Measurements from ENCODE around the gene TAGLN3.
"Not testable (repeated sequence)": the region's sequence is repeated elsewhere in the genome, so short reads cannot be mapped to it uniquely, and the experiment has no call there.

The TAGLN3 gene

GRCh38 chr3:112032098-112032731 lies 33.5 kb downstream of the TAGLN3 start:
- DNase-seq, result no peak
- in situ Hi-C loops (cut with HindIII; ENCODE audit: low pct_ligation_motif_present, low pct_unique_long_range_greater_than_20kb, low sequenced_read_pairs), result no loop called here

- in situ Hi-C loops (cut with HindIII; ENCODE audit: low pct_ligation_motif_present, low pct_unique_long_range_greater_than_20kb, low sequenced_read_pairs), result no loop called here
- no peak for DNase-seq
Measured at GRCh38 chr3:112034436-112034835, 35.7 kb downstream of the TAGLN3 start, which contains the start of gene TMPRSS7. TSS of gene TMPRSS7 (plus strand) at chr3:112034736. CDS start at chr3:112034846, 110 bp downstream.

GRCh38 chr3:112035241-112035640 lies 36.5 kb downstream of the TAGLN3 start:
- in situ Hi-C loops (cut with HindIII; ENCODE audit: low pct_ligation_motif_present, low pct_unique_long_range_greater_than_20kb, low sequenced_read_pairs), result no loop called here
- no peak for DNase-seq

GRCh38 chr3:112037194-112037593 lies 38.5 kb downstream of the TAGLN3 start:
- in situ Hi-C loops (cut with HindIII; ENCODE audit: low pct_ligation_motif_present, low pct_unique_long_range_greater_than_20kb, low sequenced_read_pairs); DNase-seq: not testable (repeated sequence)

DNA sequence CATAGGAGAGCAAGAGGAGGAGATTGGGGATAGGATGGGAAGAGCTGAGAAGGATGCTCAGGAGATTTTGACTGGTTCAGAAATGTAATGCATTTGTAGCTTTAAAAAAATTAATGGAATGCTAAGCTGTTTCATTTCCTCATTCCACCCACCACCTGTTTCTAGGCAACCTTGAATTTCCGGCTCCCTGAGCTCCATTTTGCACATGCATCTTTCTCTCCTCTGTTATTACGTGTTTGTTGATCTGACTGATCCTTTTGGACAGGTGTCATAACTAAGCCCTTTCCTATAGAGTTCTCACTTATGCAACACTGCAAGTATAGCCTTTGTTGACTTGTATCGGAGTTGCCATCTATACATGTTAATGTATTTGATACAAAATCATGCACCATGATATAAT lies 40.1 kb downstream of the TAGLN3 start:
- DNase-seq, result no peak

DNA sequence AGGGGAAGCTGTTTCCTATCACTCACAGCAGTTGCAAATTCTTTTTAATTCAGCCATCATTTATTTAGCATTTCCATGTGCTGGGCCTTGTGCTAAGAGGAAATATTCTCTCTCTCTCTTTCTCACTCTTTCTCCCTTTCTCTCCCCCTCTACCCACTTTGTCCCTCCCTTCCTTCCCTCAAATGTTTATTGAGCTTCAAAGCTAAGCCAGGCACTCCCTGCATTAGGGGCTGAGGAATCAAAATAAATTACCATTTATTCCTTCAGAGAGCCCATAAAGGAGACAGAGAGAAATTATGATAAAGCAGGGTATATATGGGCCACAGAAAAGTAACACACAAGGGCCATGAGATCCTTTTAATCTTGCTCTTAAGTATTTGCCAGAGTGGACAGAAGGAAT lies 42.6 kb downstream of the TAGLN3 start:
- DNase-seq, result no peak
- in situ Hi-C loops (cut with HindIII; ENCODE audit: low pct_ligation_motif_present, low pct_unique_long_range_greater_than_20kb, low sequenced_read_pairs), result no loop called here

More for the DNA sequence above, 40.1 kb downstream of the TAGLN3 start:
- in situ Hi-C loops (cut with HindIII; ENCODE audit: low pct_ligation_motif_present, low pct_unique_long_range_greater_than_20kb, low sequenced_read_pairs), result no loop called here

DNA sequence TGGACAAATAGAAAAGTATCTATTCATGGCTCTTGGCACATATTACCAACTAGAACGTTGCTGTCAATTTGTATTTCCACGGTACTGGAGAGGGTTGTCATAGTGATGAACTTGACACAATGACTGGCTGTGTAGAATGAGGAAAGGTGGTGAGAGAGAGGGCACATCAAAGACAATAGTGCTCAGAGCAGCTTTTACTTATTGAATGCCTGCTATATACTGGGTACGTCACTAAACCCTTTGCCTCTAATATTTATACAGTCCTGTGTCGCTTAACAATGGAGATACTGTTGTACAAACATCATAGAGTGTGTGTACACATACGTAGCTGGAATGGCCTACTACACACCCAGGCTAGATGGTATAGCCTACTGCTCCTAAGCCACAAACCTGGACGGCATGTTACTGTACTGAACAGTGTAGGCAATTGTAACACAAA lies 44.1 kb downstream of the TAGLN3 start:
- no peak for DNase-seq
- in situ Hi-C loops (cut with HindIII; ENCODE audit: low pct_ligation_motif_present, low pct_unique_long_range_greater_than_20kb, low sequenced_read_pairs), result no loop called here

DNA sequence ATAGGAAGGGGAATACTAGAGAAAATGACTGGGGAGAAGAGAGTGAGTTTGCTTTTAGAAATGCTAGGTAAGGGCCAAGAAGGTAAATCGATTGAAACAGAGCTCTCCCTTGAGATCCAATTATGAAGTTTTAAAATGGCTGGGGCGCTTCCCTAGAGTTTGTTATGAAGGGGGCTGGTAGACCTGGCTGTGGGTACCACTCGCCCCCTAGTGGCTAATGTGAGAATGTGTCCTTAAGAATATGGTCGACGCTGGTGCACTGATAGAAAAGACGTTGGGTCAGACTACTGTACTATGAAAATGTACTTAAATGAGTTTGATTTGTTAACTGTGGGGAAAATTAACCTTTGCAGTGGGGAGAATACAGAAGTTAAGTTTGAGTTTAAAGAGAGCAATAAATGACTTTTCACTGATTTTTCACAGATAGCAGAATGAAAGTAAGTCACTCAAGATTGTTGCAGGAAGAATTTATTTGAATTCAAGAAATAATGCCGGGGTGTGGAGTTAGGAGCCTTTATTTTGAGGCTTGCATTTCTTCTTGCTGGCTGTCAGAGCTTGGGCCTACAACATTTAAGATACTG lies 45.0 kb downstream of the TAGLN3 start:
- DNase-seq, result peak; percentile 78
- in situ Hi-C loops (cut with HindIII; ENCODE audit: low pct_ligation_motif_present, low pct_unique_long_range_greater_than_20kb, low sequenced_read_pairs), result no loop called here

GRCh38 chr3:112046599-112046998 lies 47.9 kb downstream of the TAGLN3 start:
- in situ Hi-C loops (cut with HindIII; ENCODE audit: low pct_ligation_motif_present, low pct_unique_long_range_greater_than_20kb, low sequenced_read_pairs), result no loop called here
- DNase-seq, result no peak

GRCh38 chr3:112047264-112047663 lies 48.5 kb downstream of the TAGLN3 start:
- DNase-seq, result no peak
- in situ Hi-C loops (cut with HindIII; ENCODE audit: low pct_ligation_motif_present, low pct_unique_long_range_greater_than_20kb, low sequenced_read_pairs), result no loop called here

DNA sequence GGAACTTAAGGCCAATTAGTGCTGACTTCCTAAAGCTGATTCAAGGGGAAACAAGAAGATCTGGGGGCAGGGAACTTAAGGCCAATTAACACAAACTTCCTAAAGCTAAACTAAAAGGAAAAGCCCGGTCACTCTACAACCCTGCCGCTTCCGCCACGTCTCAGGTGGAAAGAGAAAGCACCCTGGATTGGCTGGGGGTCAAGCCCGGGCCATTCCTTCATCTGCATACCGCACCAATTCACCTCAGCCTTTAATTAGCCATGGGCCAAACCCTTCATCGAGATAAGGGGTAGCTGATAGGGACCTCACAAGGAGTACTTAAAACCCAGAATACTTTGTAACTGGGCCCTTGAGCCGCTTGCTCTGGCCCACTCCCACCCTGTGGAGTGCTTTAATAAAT lies 50.2 kb downstream of the TAGLN3 start:
- no peak for DNase-seq
- in situ Hi-C loops (cut with HindIII; ENCODE audit: low pct_ligation_motif_present, low pct_unique_long_range_greater_than_20kb, low sequenced_read_pairs), result no loop called here

- in situ Hi-C loops (cut with HindIII; ENCODE audit: low pct_ligation_motif_present, low pct_unique_long_range_greater_than_20kb, low sequenced_read_pairs), result no loop called here
Measured at GRCh38 chr3:112053229-112053628, 54.5 kb downstream of the TAGLN3 start.

GRCh38 chr3:112056451-112056929 lies 57.8 kb downstream of the TAGLN3 start:
- in situ Hi-C loops (cut with HindIII; ENCODE audit: low pct_ligation_motif_present, low pct_unique_long_range_greater_than_20kb, low sequenced_read_pairs), result no loop called here
- no peak for DNase-seq

More at GRCh38 chr3:112053229-112053628, 54.5 kb downstream of the TAGLN3 start:
- DNase-seq, result no peak

DNA sequence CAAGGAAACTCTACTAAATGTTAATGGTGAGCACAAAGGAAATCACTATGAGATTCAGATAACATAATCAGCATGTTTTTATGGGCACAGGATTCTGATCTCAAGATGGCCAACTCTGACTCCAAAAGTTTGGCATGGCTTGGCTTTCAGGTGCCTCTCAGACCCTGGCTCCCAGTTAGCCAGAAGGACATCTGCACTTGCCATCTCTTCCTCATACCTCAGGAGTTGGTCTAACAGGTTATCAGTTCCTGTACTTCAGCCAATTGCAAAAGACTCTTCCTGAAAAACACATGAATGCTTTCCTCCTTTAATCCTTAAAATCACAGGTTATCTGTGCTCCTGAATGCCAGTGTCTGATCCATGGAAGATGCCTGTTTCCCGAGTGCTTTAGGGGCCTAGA lies 60.8 kb downstream of the TAGLN3 start:
- in situ Hi-C loops (cut with HindIII; ENCODE audit: low pct_ligation_motif_present, low pct_unique_long_range_greater_than_20kb, low sequenced_read_pairs), result no loop called here
- DNase-seq, result no peak

DNA sequence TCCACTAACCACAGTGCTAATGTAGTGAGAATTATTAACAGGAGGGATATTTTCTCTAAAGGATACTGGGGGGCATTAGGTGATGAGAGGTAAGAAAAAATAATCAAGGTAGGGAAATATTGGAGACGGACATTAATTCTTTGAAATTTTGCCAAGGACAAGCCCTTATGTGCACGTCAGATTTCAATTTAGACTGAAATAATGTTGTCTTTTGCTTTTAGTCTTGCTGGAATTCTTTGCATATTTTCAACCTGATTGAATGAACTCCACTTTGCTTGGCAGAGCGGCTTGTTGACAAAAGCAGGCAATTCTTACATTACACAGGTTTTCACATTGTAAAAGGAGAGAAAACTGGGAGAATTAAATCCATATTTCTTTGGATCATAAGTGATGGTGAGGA lies 62.4 kb downstream of the TAGLN3 start:
- peak; percentile 62 for DNase-seq
- in situ Hi-C loops (cut with HindIII; ENCODE audit: low pct_ligation_motif_present, low pct_unique_long_range_greater_than_20kb, low sequenced_read_pairs), result no loop called here

Measured in ACHN (cell line).